ENCODE data around the gene PGA4.
"Not testable (repeated sequence)": the region's sequence is repeated elsewhere in the genome, so short reads cannot be mapped to it uniquely, and the experiment has no call there.

DNA sequence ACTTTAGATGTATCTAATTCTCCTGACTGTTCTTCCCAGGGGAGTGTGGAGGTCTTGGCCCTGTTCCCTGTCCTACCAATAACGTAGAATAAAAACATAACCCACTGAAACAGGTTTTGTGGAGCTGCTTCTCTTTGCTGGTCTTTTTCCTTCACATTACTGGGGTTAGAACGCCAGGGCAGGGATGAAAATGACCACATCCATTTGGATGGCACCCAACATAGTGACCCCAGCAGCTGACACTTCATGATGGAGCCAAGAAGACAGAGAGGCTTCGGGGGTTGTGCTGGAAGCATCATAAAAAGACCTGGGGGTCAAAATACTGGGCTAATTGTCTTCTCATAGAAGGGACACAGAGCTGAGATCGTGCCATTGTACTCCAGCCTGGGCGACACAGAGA, 9.4 kb downstream of the PGA4 start:
- not testable (repeated sequence) for TF ChIP-seq EZH2 (IDR thresholded peaks at IDR 0.05; ENCODE audit: low read depth, unreplicated experiment); EZH2phosphoT487 (IDR thresholded peaks at IDR 0.05; ENCODE audit: unreplicated experiment); POLR2AphosphoS5 (IDR thresholded peaks at IDR 0.05; ENCODE audit: low read depth); JUNB (IDR thresholded peaks at IDR 0.05; ENCODE audit: unreplicated experiment); STAT1 (IDR thresholded peaks at IDR 0.05; ENCODE audit: unreplicated experiment); CREB1 (CRISPR knock-in tag; IDR thresholded peaks at IDR 0.05; ENCODE audit: low read depth); NANOG (IDR thresholded peaks at IDR 0.05; ENCODE audit: borderline replicate concordance)
- TF ChIP-seq, protein P1, sequence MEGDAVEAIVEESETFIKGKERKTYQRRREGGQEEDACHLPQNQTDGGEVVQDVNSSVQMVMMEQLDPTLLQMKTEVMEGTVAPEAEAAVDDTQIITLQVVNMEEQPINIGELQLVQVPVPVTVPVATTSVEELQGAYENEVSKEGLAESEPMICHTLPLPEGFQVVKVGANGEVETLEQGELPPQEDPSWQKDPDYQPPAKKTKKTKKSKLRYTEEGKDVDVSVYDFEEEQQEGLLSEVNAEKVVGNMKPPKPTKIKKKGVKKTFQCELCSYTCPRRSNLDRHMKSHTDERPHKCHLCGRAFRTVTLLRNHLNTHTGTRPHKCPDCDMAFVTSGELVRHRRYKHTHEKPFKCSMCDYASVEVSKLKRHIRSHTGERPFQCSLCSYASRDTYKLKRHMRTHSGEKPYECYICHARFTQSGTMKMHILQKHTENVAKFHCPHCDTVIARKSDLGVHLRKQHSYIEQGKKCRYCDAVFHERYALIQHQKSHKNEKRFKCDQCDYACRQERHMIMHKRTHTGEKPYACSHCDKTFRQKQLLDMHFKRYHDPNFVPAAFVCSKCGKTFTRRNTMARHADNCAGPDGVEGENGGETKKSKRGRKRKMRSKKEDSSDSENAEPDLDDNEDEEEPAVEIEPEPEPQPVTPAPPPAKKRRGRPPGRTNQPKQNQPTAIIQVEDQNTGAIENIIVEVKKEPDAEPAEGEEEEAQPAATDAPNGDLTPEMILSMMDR (conservative IDR thresholded peaks at IDR 0.05; ENCODE audit: low read depth in 2 of 2), result not testable (repeated sequence)
- TF ChIP-seq, protein P2, sequence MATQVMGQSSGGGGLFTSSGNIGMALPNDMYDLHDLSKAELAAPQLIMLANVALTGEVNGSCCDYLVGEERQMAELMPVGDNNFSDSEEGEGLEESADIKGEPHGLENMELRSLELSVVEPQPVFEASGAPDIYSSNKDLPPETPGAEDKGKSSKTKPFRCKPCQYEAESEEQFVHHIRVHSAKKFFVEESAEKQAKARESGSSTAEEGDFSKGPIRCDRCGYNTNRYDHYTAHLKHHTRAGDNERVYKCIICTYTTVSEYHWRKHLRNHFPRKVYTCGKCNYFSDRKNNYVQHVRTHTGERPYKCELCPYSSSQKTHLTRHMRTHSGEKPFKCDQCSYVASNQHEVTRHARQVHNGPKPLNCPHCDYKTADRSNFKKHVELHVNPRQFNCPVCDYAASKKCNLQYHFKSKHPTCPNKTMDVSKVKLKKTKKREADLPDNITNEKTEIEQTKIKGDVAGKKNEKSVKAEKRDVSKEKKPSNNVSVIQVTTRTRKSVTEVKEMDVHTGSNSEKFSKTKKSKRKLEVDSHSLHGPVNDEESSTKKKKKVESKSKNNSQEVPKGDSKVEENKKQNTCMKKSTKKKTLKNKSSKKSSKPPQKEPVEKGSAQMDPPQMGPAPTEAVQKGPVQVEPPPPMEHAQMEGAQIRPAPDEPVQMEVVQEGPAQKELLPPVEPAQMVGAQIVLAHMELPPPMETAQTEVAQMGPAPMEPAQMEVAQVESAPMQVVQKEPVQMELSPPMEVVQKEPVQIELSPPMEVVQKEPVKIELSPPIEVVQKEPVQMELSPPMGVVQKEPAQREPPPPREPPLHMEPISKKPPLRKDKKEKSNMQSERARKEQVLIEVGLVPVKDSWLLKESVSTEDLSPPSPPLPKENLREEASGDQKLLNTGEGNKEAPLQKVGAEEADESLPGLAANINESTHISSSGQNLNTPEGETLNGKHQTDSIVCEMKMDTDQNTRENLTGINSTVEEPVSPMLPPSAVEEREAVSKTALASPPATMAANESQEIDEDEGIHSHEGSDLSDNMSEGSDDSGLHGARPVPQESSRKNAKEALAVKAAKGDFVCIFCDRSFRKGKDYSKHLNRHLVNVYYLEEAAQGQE (IDR thresholded peaks at IDR 0.05; ENCODE audit: unreplicated experiment), result not testable (repeated sequence)
- TF ChIP-seq, protein P3, sequence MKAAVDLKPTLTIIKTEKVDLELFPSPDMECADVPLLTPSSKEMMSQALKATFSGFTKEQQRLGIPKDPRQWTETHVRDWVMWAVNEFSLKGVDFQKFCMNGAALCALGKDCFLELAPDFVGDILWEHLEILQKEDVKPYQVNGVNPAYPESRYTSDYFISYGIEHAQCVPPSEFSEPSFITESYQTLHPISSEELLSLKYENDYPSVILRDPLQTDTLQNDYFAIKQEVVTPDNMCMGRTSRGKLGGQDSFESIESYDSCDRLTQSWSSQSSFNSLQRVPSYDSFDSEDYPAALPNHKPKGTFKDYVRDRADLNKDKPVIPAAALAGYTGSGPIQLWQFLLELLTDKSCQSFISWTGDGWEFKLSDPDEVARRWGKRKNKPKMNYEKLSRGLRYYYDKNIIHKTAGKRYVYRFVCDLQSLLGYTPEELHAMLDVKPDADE (IDR thresholded peaks at IDR 0.05), result not testable (repeated sequence)

All from GM23338 (cell line).